GM12892 (cell line): ENCODE measurements around the gene KAZN.

ENCODE experiments used
- POLR2A ChIP-seq: IDR thresholded peaks from 2 replicates; pipeline ENCODE4 v1.6.1; 2011; ENCODE audit warnings: low read depth, low read length, control low read depth
- POLR2AphosphoS5 ChIP-seq: IDR thresholded peaks from 2 replicates; pipeline ENCODE4 v1.6.1; 2011; ENCODE audit warnings: low read depth, low read length, control low read depth

DNA sequence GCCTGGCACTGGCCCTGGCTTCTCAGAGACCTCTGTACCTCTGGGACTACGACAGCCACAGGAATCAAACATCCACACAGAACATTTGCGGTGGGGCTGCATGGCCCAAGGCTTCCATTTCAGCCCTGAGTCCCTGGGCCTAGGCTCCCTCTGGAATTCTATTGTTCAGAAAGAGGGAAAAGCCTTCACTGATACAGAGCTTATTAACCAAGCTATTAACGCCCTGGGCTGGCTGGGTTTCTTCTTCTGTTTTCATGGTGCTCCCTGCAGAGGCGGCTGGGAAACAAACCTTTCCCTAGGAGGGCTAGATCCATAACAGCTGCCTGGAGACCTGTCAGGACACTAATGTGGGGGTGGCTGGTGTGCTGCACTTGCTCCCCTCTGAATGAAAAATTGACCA lies 88.2 kb downstream of the KAZN start:
- TF ChIP-seq POLR2A (no peak), POLR2AphosphoS5 (no peak)
